COR-L47 (cell line): Measurements from ENCODE around the gene AGBL5.

Experiments used
- DNase-seq: peaks from one replicate; lab custom pipeline; 2025; lab: John Stamatoyannopoulos, UW

Gene AGBL5

GRCh38 chr2:27077231-27077630, 25.8 kb downstream of the AGBL5 start:
- no peak for DNase-seq

GRCh38 chr2:27078267-27079194, 27.1 kb downstream of the AGBL5 start, which contains the start of gene EMILIN1:
Gene EMILIN1 (plus strand): TSS chr2:27078615. CDS start chr2:27079066, 451 bp downstream.
- no peak for DNase-seq

- no peak for DNase-seq
These were observed 28.0 kb downstream of the AGBL5 start for GRCh38 chr2:27079233-27080139.

GRCh38 chr2:27080140-27080469, 28.6 kb downstream of the AGBL5 start:
- DNase-seq = no peak

- DNase-seq = no peak
These were observed 29.1 kb downstream of the AGBL5 start for GRCh38 chr2:27080603-27080936.

GRCh38 chr2:27081984-27082772, 30.7 kb downstream of the AGBL5 start:
- DNase-seq = no peak

GRCh38 chr2:27082773-27083409, 31.4 kb downstream of the AGBL5 start:
- no peak for DNase-seq

- no peak for DNase-seq
These were observed 32.2 kb downstream of the AGBL5 start for GRCh38 chr2:27083410-27084296.

GRCh38 chr2:27084297-27085061, 33.0 kb downstream of the AGBL5 start:
- DNase-seq = no peak

- DNase-seq = no peak
These were observed 33.7 kb downstream of the AGBL5 start for GRCh38 chr2:27085062-27085672.

- DNase-seq = peak; percentile 7
These were observed 34.2 kb downstream of the AGBL5 start for GRCh38 chr2:27085673-27086089.

- peak; percentile 87 for DNase-seq
These were observed 34.7 kb downstream of the AGBL5 start for GRCh38 chr2:27086090-27086723.

- DNase-seq = peak; percentile 65
These were observed 35.5 kb downstream of the AGBL5 start, which contains the start of gene KHK for GRCh38 chr2:27086724-27087593. Gene KHK (plus strand): TSS chr2:27086772. CDS start chr2:27087260, 488 bp downstream.

- no peak for DNase-seq
These were observed 36.4 kb downstream of the AGBL5 start for GRCh38 chr2:27087823-27088410.

- no peak for DNase-seq
These were observed 37.2 kb downstream of the AGBL5 start for GRCh38 chr2:27088634-27089033.

GRCh38 chr2:27089111-27089954, 37.9 kb downstream of the AGBL5 start:
- DNase-seq = no peak
